OCI-LY7 (cell line): Measurements from ENCODE around the gene AFF3.

Experiments used
- EZH2phosphoT487 ChIP-seq: fragments of 200-600 bp; sonication (generic); IDR thresholded peaks from 2 replicates; pipeline ENCODE4 v1.6.1; 2018; ENCODE audit warnings: low read depth, borderline replicate concordance, mild to moderate bottlenecking, mixed run types, antibody characterized with exemption, low read length, moderate library complexity, mixed read lengths
- TF ChIP-seq, protein P1 (sequence below): fragments of 200-600 bp; sonication (generic); conservative IDR thresholded peaks from 2 replicates; pipeline ENCODE4 v1.5.1; 2014; ENCODE audit warnings: mild to moderate bottlenecking, antibody characterized with exemption, low read length, moderate library complexity, mixed read lengths

DNA sequence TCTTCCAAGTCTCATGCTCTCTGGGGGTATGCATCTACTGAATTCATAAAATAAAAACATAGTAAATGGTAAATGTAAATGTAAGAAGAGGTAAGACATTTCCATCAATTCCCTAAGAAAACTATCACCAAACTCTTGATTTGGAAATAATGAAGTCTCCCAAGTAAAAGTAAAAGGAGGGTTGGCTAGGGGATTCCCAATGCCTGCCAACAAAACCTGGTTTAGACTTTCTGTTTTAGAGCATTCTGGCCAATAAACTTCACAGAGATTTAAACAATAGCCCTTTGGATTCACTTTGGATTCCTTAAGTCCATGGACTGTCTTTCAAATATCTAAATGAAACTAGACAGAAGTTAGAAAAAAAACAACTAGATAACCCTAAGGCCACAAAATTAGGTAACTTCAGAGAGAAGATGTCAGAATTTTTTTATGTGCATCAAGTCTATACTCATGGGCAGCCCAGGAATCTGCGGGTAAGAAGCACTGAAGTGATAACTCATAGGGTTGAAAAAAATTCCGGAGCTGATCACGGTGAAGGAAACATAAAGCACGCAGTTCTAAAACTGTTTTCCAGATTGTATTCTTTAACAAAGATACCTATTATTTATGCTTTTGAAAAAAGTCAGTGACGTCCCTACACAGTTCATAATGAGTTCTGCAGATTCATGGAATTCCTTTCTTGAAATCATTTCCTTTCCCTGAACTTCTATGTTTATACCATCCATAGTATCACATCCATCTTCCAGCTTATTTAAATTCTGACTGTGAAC lies 263.6 kb downstream of the AFF3 start:
- TF ChIP-seq, protein P1, sequence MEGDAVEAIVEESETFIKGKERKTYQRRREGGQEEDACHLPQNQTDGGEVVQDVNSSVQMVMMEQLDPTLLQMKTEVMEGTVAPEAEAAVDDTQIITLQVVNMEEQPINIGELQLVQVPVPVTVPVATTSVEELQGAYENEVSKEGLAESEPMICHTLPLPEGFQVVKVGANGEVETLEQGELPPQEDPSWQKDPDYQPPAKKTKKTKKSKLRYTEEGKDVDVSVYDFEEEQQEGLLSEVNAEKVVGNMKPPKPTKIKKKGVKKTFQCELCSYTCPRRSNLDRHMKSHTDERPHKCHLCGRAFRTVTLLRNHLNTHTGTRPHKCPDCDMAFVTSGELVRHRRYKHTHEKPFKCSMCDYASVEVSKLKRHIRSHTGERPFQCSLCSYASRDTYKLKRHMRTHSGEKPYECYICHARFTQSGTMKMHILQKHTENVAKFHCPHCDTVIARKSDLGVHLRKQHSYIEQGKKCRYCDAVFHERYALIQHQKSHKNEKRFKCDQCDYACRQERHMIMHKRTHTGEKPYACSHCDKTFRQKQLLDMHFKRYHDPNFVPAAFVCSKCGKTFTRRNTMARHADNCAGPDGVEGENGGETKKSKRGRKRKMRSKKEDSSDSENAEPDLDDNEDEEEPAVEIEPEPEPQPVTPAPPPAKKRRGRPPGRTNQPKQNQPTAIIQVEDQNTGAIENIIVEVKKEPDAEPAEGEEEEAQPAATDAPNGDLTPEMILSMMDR, result no peak
- TF ChIP-seq EZH2phosphoT487, result no peak
